OCI-LY1 (cell line): Measurements from ENCODE around the gene BICD1.

Experiments
- H2AFZ ChIP-seq: fragments of 200-600 bp; sonication (generic), shearing (Covaris generic); 2 replicates; pipeline ENCODE4 v1.6.0; 2014; ENCODE audit warnings: antibody characterized with exemption, mild to moderate bottlenecking, low read length
- H3F3A ChIP-seq: fragments of 200-600 bp; sonication (generic), shearing (Covaris generic); 2 replicates; pipeline ENCODE4 v1.6.0; 2014; ENCODE audit warnings: mild to moderate bottlenecking, antibody characterized with exemption, low read length, moderate library complexity; ENCODE audit not compliant: insufficient read depth
- H3K27ac ChIP-seq: fragments of 200-600 bp; sonication (generic); 2 replicates; pipeline ENCODE4 v1.5.1; 2014; ENCODE audit warnings: low read length, mixed run types, mild to moderate bottlenecking, low read depth; ENCODE audit not compliant: poor library complexity, severe bottlenecking
- H3K27me3 ChIP-seq: fragments of 200-600 bp; sonication (generic); 2 replicates; pipeline ENCODE4 v1.6.0; 2014; ENCODE audit warnings: antibody characterized with exemption, mild to moderate bottlenecking, low read length, moderate library complexity; ENCODE audit not compliant: insufficient read depth
- H3K36me3 ChIP-seq: fragments of 200-600 bp; sonication (generic); 2 replicates; pipeline ENCODE4 v1.6.1; 2014; ENCODE audit warnings: mild to moderate bottlenecking, antibody characterized with exemption, low read length, moderate library complexity, mixed read lengths; ENCODE audit not compliant: insufficient read depth
- H3K4me1 ChIP-seq: fragments of 200-600 bp; sonication (generic); 2 replicates; pipeline ENCODE4 v1.5.1; 2014; ENCODE audit warnings: mild to moderate bottlenecking, low read length, moderate library complexity; ENCODE audit not compliant: insufficient read depth, severe bottlenecking
- H3K4me2 ChIP-seq: fragments of 200-600 bp; sonication (generic), shearing (Covaris generic); 2 replicates; pipeline ENCODE4 v1.6.1; 2014; ENCODE audit warnings: low read length
- H3K4me3 ChIP-seq: fragments of 200-600 bp; sonication (generic); 2 replicates; pipeline ENCODE4 v1.5.1; 2014; ENCODE audit warnings: low read length, low read depth, mild to moderate bottlenecking, mixed read lengths; ENCODE audit not compliant: poor library complexity, severe bottlenecking
- H3K79me2 ChIP-seq: fragments of 200-600 bp; shearing (Covaris generic); 2 replicates; pipeline ENCODE4 v1.6.1; 2016; ENCODE audit warnings: mixed run types, low read length, mixed read lengths; ENCODE audit not compliant: insufficient read depth
- H3K9ac ChIP-seq: fragments of 200-600 bp; sonication (generic), shearing (Covaris generic); 2 replicates; pipeline ENCODE4 v1.6.1; 2014; ENCODE audit warnings: mild to moderate bottlenecking, low read length, mixed read lengths
- H3K9me2 ChIP-seq: fragments of 200-600 bp; sonication (generic), shearing (Covaris generic); 2 replicates; pipeline ENCODE4 v1.6.1; 2014; ENCODE audit warnings: low read depth, mild to moderate bottlenecking, low read length, mixed read lengths
- H3K9me3 ChIP-seq: fragments of 200-600 bp; shearing (Covaris generic); 2 replicates; pipeline ENCODE4 v1.6.1; 2014; ENCODE audit warnings: low read length, mixed read lengths
- H4K20me1 ChIP-seq: fragments of 200-600 bp; sonication (generic), shearing (Covaris generic); 2 replicates; pipeline ENCODE4 v1.6.0; 2016; ENCODE audit warnings: mild to moderate bottlenecking, low read length; ENCODE audit not compliant: insufficient read depth
- CTCF ChIP-seq: fragments of 200-600 bp; sonication (generic), shearing (Covaris generic); IDR thresholded peaks from 2 replicates; pipeline ENCODE4 v1.5.1; 2017; ENCODE audit warnings: mild to moderate bottlenecking, antibody characterized with exemption, low read length, moderate library complexity, mixed read lengths
- EZH2 ChIP-seq: fragments of 200-600 bp; sonication (generic), shearing (Covaris generic); IDR thresholded peaks from 2 replicates; pipeline ENCODE4 v1.8.0; 2017; ENCODE audit warnings: borderline replicate concordance, mixed run types, mild to moderate bottlenecking, antibody characterized with exemption, low read length, moderate library complexity, mixed read lengths

The BICD1 gene

DNA sequence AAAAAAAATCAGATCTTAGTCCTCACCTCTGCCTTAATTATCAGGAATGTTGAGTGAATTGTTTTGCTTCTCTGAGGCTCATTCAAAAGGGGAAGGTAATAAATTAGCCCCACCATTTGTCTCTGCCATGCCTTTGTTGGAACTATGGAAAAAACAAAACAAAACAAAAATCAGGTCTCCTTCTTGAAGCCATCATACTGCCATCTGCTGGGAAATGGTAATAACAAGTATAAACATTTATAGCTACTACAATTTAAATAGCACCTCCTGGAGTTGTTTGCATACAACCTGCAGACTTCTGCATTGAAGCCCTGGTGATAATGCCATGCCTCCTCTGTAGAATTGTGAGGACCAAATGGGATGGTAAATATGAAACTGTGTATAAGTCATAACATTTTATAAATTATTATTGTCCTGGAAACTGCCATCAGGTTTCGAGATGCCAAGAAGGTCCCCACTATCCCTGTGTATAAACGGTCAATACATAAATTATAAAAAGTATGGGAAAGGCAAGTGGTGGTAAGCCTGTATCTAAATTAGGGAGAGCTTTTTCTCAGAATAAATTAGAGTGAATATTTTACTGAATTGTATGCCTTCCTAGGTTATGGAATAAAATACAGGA lies 205.5 kb downstream of the BICD1 start:
- H3K27me3 ChIP-seq, result no peaks in the 10 kb centered on the region
- 0 out of 2 replicates have a peak, but pooled peaks cover 3% of the 10 kb centered on the region for H3F3A ChIP-seq
- TF ChIP-seq EZH2 (no peak), CTCF (peak; percentile 63)
- H3K4me1 ChIP-seq, result peaks cover 16% of the 10 kb centered on the region
- H4K20me1 ChIP-seq, result no peaks in the 10 kb centered on the region
- H3K4me3 ChIP-seq, result no peak overlapping the region
- H3K79me2 ChIP-seq, result no peaks in the 10 kb centered on the region
- H3K36me3 ChIP-seq, result peaks cover 6% of the 10 kb centered on the region; the same call in 1 of the 2 replicates
- no peak overlapping the region for H3K9ac ChIP-seq
- H2AFZ ChIP-seq, result no peak overlapping the region
- no peaks in the 10 kb centered on the region for H3K9me2 ChIP-seq
- H3K27ac ChIP-seq, result no peak overlapping the region
- H3K9me3 ChIP-seq, result no peaks in the 10 kb centered on the region
- no peak overlapping the region for H3K4me2 ChIP-seq

- H2AFZ ChIP-seq, result no peak overlapping the region
- no peaks in the 10 kb centered on the region for H4K20me1 ChIP-seq
- no peak overlapping the region for H3K9ac ChIP-seq
- no peaks in the 10 kb centered on the region for H3K4me1 ChIP-seq
- H3K9me2 ChIP-seq, result no peaks in the 10 kb centered on the region
- H3K36me3 ChIP-seq, result 0 out of 2 replicates have a peak, but pooled peaks cover 3% of the 10 kb centered on the region
- no peak overlapping the region for H3K4me2 ChIP-seq
- H3K79me2 ChIP-seq, result no peaks in the 10 kb centered on the region
- H3K4me3 ChIP-seq, result no peak overlapping the region
- no peak for TF ChIP-seq CTCF
- TF ChIP-seq EZH2, result no peak
- no peak overlapping the region for H3K27ac ChIP-seq
- no peaks in the 10 kb centered on the region for H3K9me3 ChIP-seq
- no peaks in the 10 kb centered on the region for H3F3A ChIP-seq
- H3K27me3 ChIP-seq, result no peaks in the 10 kb centered on the region
Measured at GRCh38 chr12:32322354-32322753, 215.7 kb downstream of the BICD1 start.

- Histone ChIP-seq H3K4me3 (no peak overlapping the region), H3K9me3 (no peaks in the 10 kb centered on the region), H3K27me3 (no peaks in the 10 kb centered on the region), H3K79me2 (no peaks in the 10 kb centered on the region), H3K36me3 (peaks cover 30% of the 10 kb centered on the region; the same call in 1 of the 2 replicates), H3F3A (no peaks in the 10 kb centered on the region), H3K4me1 (no peaks in the 10 kb centered on the region), H2AFZ (no peak overlapping the region), H4K20me1 (no peaks in the 10 kb centered on the region; the same call in 1 of the 2 replicates), H3K27ac (no peak overlapping the region), H3K4me2 (no peak overlapping the region), H3K9me2 (no peaks in the 10 kb centered on the region), H3K9ac (no peak overlapping the region)
- TF ChIP-seq CTCF, result no peak
- TF ChIP-seq EZH2, result no peak
Measured at GRCh38 chr12:32331133-32331532, 224.5 kb downstream of the BICD1 start.
